ENCODE results near the gene LINS1. TPM values are rescaled to one million over a fixed set of nuclear protein-coding genes. Genes with fewer than 3 reads are reported as not detected.

The LINS1 gene
- total RNA-seq, 2 donors from 2014 or later = 6.1 to 8.0 TPM

DNA sequence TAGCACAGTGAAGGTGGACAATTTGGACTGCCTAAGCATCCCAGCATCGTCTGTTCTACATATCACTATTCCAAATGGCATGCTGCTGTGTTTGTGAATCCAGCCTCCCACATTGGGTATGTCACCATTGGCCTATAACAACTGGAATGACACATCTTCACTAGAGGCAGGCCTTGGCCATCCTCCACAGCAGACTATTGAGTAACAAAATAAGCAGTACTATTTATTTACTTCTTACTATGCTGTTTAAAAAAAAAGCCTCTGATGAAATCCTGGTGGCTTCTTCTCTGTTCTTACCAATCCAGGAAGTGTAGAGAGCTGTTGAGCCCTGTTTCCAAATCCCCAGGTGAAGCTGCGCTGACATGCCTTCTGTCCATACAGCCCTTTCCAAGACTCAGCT is 42.7 kb downstream of the LINS1 start:
- H3K4me3 ChIP-seq (ENCODE audit: low read length) = no peak overlapping the region
- TF ChIP-seq, protein P1, sequence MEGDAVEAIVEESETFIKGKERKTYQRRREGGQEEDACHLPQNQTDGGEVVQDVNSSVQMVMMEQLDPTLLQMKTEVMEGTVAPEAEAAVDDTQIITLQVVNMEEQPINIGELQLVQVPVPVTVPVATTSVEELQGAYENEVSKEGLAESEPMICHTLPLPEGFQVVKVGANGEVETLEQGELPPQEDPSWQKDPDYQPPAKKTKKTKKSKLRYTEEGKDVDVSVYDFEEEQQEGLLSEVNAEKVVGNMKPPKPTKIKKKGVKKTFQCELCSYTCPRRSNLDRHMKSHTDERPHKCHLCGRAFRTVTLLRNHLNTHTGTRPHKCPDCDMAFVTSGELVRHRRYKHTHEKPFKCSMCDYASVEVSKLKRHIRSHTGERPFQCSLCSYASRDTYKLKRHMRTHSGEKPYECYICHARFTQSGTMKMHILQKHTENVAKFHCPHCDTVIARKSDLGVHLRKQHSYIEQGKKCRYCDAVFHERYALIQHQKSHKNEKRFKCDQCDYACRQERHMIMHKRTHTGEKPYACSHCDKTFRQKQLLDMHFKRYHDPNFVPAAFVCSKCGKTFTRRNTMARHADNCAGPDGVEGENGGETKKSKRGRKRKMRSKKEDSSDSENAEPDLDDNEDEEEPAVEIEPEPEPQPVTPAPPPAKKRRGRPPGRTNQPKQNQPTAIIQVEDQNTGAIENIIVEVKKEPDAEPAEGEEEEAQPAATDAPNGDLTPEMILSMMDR (conservative IDR thresholded peaks at IDR 0.05) = no peak
- no peak overlapping the region for H3K9ac ChIP-seq (ENCODE audit: extremely low read depth, low read length, poor library complexity, severe bottlenecking)
- no peaks in the 10 kb centered on the region for H3K27me3 ChIP-seq (ENCODE audit: control insufficient read depth, insufficient read depth, low read length, poor library complexity, severe bottlenecking)
- no peaks in the 10 kb centered on the region for H3K9me3 ChIP-seq (ENCODE audit: control insufficient read depth, low read length)
- H3K36me3 ChIP-seq (ENCODE audit: control insufficient read depth, insufficient read depth, low read length) = no peaks in the 10 kb centered on the region
- DNase-seq = no peak
- Mint-ChIP-seq H3K9me3 (peaks cover 26% of the 10 kb centered on the region), H3K4me1 (no peaks in the 10 kb centered on the region), H3K27me3 (ENCODE audit: insufficient read depth) (no peaks in the 10 kb centered on the region), H3K27ac (no peak overlapping the region), H3K36me3 (ENCODE audit: low read depth) (peaks cover 5% of the 10 kb centered on the region), H3K4me3 (no peak overlapping the region)
- no peak overlapping the region for H3K27ac ChIP-seq (ENCODE audit: low read depth, low read length)
- H3K4me1 ChIP-seq (ENCODE audit: control insufficient read depth, insufficient read depth, low read length) = no peaks in the 10 kb centered on the region
- WGBS, 2 experiments (ENCODE audit: insufficient coverage in 1 of 2, insufficient read length in 1 of 2) = 83 to 100% methylated on average over 2 of the region's 2 CpGs

DNA sequence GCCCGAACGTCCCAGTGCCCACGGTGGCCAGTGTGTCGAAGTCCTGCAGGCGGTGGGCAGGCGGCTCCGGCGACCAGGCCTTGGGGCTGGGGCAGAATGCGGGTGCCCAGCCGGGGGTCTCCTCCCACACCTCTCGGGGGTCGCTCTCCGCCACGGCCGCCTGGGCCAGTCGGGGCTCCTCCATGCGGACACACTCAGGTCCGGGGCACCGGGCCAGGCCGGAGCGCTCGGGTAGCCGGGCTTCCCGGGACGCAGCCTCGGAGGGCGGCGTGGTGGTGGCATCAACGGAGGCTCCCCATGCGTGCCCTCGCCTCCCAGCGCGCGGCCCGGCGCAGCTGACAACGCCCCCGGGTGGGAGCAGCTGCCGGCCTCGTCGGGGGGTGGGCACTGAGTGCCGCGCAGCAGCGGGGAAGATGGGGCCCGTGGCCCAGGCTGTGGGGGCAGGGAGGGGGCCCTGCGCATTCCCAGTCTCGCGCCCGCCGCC is 43.2 kb downstream of the LINS1 start:
- TF ChIP-seq, protein P1 (conservative IDR thresholded peaks at IDR 0.05) = no peak
- 94 to 95% methylated on average over 31 to 50 of the region's 50 CpGs for WGBS, 2 experiments (ENCODE audit: insufficient coverage in 1 of 2, insufficient read length in 1 of 2)
- Mint-ChIP-seq H3K9me3 (peaks cover 29% of the 10 kb centered on the region), H3K27me3 (ENCODE audit: insufficient read depth) (no peaks in the 10 kb centered on the region), H3K4me1 (no peaks in the 10 kb centered on the region), H3K36me3 (ENCODE audit: low read depth) (peaks cover 7% of the 10 kb centered on the region), H3K27ac (no peak overlapping the region), H3K4me3 (no peak overlapping the region)
- Histone ChIP-seq H3K4me3 (ENCODE audit: low read length) (no peak overlapping the region), H3K36me3 (ENCODE audit: control insufficient read depth, insufficient read depth, low read length) (no peaks in the 10 kb centered on the region), H3K9ac (ENCODE audit: extremely low read depth, low read length, poor library complexity, severe bottlenecking) (no peak overlapping the region), H3K9me3 (ENCODE audit: control insufficient read depth, low read length) (no peaks in the 10 kb centered on the region), H3K27ac (ENCODE audit: low read depth, low read length) (no peak overlapping the region), H3K4me1 (ENCODE audit: control insufficient read depth, insufficient read depth, low read length) (no peaks in the 10 kb centered on the region), H3K27me3 (ENCODE audit: control insufficient read depth, insufficient read depth, low read length, poor library complexity, severe bottlenecking) (no peaks in the 10 kb centered on the region)
- DNase-seq = no peak

DNA sequence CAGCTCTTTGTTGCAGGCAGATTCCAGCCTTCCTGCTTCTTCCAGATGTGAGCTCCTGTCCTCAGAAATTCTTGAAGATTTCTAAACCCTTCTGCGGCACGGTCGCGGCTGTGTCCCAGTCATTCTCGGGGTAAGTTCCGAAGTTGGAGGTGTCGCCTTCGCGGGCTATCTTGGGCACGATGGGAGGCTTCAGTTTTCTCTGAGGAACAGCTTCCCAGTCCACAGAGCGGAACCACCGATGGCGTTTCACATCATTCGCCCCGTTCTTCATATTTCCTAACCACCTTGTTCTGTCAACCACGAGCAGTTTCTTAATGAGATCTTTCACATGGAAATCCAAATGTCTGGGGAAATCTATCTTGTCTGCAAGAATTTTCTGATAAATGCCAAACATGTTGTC is 48.5 kb downstream of the LINS1 start:
- Histone ChIP-seq H3K4me1 (ENCODE audit: control insufficient read depth, insufficient read depth, low read length) (no peaks in the 10 kb centered on the region), H3K9ac (ENCODE audit: extremely low read depth, low read length, poor library complexity, severe bottlenecking) (no peak overlapping the region), H3K27me3 (ENCODE audit: control insufficient read depth, insufficient read depth, low read length, poor library complexity, severe bottlenecking) (no peaks in the 10 kb centered on the region), H3K9me3 (ENCODE audit: control insufficient read depth, low read length) (peaks cover 6% of the 10 kb centered on the region), H3K27ac (ENCODE audit: low read depth, low read length) (no peak overlapping the region), H3K4me3 (ENCODE audit: low read length) (no peak overlapping the region), H3K36me3 (ENCODE audit: control insufficient read depth, insufficient read depth, low read length) (no peaks in the 10 kb centered on the region)
- Mint-ChIP-seq H3K36me3 (ENCODE audit: low read depth) (peaks cover 5% of the 10 kb centered on the region), H3K4me1 (no peaks in the 10 kb centered on the region), H3K4me3 (no peak overlapping the region), H3K27ac (no peak overlapping the region), H3K9me3 (peaks cover 62% of the 10 kb centered on the region), H3K27me3 (ENCODE audit: insufficient read depth) (no peaks in the 10 kb centered on the region)
- DNase-seq = no peak
- 93 to 96% methylated on average over 16 of the region's 16 CpGs for WGBS, 2 experiments (ENCODE audit: insufficient coverage in 1 of 2, insufficient read length in 1 of 2)
- TF ChIP-seq, protein P1 (conservative IDR thresholded peaks at IDR 0.05) = no peak
